Breast epithelium (tissue), 3 donors: ENCODE data around the gene SGPL1.

Source experiments
- POLR2A ChIP-seq: fragments of 450-650 bp; IDR thresholded peaks from one replicate; pipeline ENCODE4 v1.6.1; 2016; ENCODE audit warnings: antibody characterized with exemption, mild to moderate bottlenecking, moderate library complexity
- TF ChIP-seq, protein P1 (sequence below), 3 donors: fragments of 450-650 bp; IDR thresholded peaks; one replicate each; pipeline ENCODE4 v1.5.1; 2016 to 2017; ENCODE audit warnings: antibody characterized with exemption in 3 of 3, mild to moderate bottlenecking in 3 of 3, moderate library complexity in 3 of 3

DNA sequence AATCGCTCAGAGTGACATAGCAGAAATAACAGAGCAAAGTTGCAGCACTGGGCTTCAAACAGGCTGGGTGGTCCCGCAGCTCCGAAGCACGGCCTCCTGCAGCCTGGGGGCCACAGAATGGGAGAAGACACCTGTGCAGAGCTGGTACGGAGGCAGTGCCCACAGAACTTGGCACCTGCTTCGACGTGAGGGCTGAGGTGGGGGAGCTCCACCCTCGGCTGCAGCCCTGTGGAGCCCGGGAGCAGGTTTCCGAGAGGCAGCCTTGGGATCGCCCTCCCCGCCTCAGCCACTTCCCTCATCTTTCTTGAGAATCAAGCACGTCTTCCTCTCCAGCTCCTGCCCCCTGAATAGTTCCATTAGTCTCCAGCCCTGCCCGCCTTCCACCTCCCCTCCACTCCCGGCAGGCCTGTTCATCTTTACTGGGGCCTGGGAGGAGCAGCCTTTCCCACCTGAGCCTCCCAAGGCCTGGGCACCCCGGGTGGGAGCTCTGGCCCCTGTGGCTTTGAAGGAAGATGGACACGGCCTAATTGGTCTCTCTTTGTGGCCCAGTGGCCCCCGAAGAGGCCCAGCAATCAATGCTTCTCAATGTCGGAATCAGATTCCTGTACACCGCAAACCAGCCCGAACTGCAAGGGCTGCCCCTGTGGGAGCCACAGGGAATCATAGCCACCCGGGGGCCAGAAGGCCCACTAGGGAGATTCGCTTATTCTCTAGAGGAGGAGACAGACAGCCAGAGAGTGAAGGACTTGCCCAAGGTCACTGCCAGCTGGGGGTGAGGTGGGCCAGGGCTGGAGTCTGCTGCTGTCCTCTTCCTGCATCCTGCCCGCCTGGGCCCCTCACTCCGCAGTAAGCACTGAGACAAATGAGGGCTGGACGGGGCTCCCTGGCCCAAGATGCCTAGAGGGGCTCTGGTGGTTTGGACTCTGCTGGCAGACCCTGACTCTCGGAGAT is 89.6 kb downstream of the SGPL1 start:
- TF ChIP-seq, protein P1, sequence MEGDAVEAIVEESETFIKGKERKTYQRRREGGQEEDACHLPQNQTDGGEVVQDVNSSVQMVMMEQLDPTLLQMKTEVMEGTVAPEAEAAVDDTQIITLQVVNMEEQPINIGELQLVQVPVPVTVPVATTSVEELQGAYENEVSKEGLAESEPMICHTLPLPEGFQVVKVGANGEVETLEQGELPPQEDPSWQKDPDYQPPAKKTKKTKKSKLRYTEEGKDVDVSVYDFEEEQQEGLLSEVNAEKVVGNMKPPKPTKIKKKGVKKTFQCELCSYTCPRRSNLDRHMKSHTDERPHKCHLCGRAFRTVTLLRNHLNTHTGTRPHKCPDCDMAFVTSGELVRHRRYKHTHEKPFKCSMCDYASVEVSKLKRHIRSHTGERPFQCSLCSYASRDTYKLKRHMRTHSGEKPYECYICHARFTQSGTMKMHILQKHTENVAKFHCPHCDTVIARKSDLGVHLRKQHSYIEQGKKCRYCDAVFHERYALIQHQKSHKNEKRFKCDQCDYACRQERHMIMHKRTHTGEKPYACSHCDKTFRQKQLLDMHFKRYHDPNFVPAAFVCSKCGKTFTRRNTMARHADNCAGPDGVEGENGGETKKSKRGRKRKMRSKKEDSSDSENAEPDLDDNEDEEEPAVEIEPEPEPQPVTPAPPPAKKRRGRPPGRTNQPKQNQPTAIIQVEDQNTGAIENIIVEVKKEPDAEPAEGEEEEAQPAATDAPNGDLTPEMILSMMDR (IDR thresholded peaks at IDR 0.05) = no peak
- no peak for TF ChIP-seq POLR2A
